ENCODE data around the gene POLR1A. TPM values are rescaled to one million over a fixed set of nuclear protein-coding genes. Genes with fewer than 3 reads are reported as not detected.

The POLR1A gene
- total RNA-seq, 4 donors from 2014 or later, result 15.3 to 22.3 (median 19.8) TPM

GRCh38 chr2:86027922-86028765 lies 77.5 kb downstream of the POLR1A start:
- TF ChIP-seq EP300 (IDR thresholded peaks at IDR 0.05) (no peak), POLR2A (IDR thresholded peaks at IDR 0.05) (no peak), CTCF (IDR thresholded peaks at IDR 0.05) (no peak)
- WGBS, 2 donors, result 78 to 79% methylated on average over 33 of the region's 33 CpGs
- Histone ChIP-seq H3K27me3 (no peaks in the 10 kb centered on the region), H3K36me3 (peaks cover 0 to 93% (median 24%) of the 10 kb centered on the region in 3 donors), H3K27ac (peak overlapping the region in 2 of 4 donors; percentile 36 to 78), H3K4me3 (no peak overlapping the region), H3K9me3 (no peaks in the 10 kb centered on the region), H3K4me1 (peaks cover 0 to 38% (median 3%) of the 10 kb centered on the region in 4 donors)
- no peak for DNase-seq (ENCODE audit: low spot score in 2 of 2)

GRCh38 chr2:86027196-86027921 lies 78.3 kb downstream of the POLR1A start:
- no peaks in the 10 kb centered on the region for H3K9me3 ChIP-seq
- H3K4me1 ChIP-seq, result peaks cover 0 to 38% (median 3%) of the 10 kb centered on the region in 4 donors
- peak in 1 of 2 donors; percentile 10 for DNase-seq (ENCODE audit: low spot score in 2 of 2)
- peaks cover 0 to 86% (median 22%) of the 10 kb centered on the region in 3 donors for H3K36me3 ChIP-seq
- H3K27me3 ChIP-seq, result no peaks in the 10 kb centered on the region
- TF ChIP-seq POLR2A (IDR thresholded peaks at IDR 0.05) (no peak), EP300 (IDR thresholded peaks at IDR 0.05) (no peak), CTCF (IDR thresholded peaks at IDR 0.05) (no peak)
- peak overlapping the region in 2 of 4 donors; percentile 78 to 84 for H3K27ac ChIP-seq
- H3K4me3 ChIP-seq, result no peak overlapping the region
- 85 to 86% methylated on average over 13 to 17 of the region's 17 CpGs for WGBS, 2 donors

GRCh38 chr2:86026744-86027065 lies 79.0 kb downstream of the POLR1A start:
- peak overlapping the region; percentile 21 to 84 (median 62) for H3K27ac ChIP-seq
- DNase-seq (ENCODE audit: low spot score in 2 of 2), result no peak
- H3K9me3 ChIP-seq, result no peaks in the 10 kb centered on the region
- peaks cover 0 to 38% (median 3%) of the 10 kb centered on the region in 4 donors for H3K4me1 ChIP-seq
- no peaks in the 10 kb centered on the region for H3K27me3 ChIP-seq
- peaks cover 0 to 79% (median 17%) of the 10 kb centered on the region in 3 donors for H3K36me3 ChIP-seq
- no peak overlapping the region for H3K4me3 ChIP-seq
- TF ChIP-seq CTCF (IDR thresholded peaks at IDR 0.05) (no peak), POLR2A (IDR thresholded peaks at IDR 0.05) (no peak), EP300 (IDR thresholded peaks at IDR 0.05) (no peak)
- 72 to 73% methylated on average over 4 to 5 of the region's 6 CpGs for WGBS, 2 donors

GRCh38 chr2:86025976-86026743 lies 79.5 kb downstream of the POLR1A start:
- Histone ChIP-seq H3K4me1 (peaks cover 0 to 43% (median 5%) of the 10 kb centered on the region in 4 donors), H3K27ac (peak overlapping the region; percentile 21 to 84 (median 62)), H3K36me3 (peaks cover 0 to 74% (median 13%) of the 10 kb centered on the region in 3 donors), H3K27me3 (no peaks in the 10 kb centered on the region), H3K9me3 (no peaks in the 10 kb centered on the region), H3K4me3 (no peak overlapping the region)
- DNase-seq (ENCODE audit: low spot score in 2 of 2), result no peak
- 32 to 58% methylated on average over 8 of the region's 8 CpGs for WGBS, 2 donors
- TF ChIP-seq CTCF (IDR thresholded peaks at IDR 0.05), result no peak

Data from tibial nerve (tissue), 4 donors.